ENCODE measurements around the gene DCST2. TPM values are rescaled to one million over a fixed set of nuclear protein-coding genes. Genes with fewer than 3 reads are reported as not detected.

DCST2 gene
- total and polyA plus RNA-seq, 9 of the 15 experiments (the other 6 are each of a cell fraction or from before 2014, with no cell fraction given), result 0.09 to 0.49 (median 0.11) TPM; not detected in 3

DNA sequence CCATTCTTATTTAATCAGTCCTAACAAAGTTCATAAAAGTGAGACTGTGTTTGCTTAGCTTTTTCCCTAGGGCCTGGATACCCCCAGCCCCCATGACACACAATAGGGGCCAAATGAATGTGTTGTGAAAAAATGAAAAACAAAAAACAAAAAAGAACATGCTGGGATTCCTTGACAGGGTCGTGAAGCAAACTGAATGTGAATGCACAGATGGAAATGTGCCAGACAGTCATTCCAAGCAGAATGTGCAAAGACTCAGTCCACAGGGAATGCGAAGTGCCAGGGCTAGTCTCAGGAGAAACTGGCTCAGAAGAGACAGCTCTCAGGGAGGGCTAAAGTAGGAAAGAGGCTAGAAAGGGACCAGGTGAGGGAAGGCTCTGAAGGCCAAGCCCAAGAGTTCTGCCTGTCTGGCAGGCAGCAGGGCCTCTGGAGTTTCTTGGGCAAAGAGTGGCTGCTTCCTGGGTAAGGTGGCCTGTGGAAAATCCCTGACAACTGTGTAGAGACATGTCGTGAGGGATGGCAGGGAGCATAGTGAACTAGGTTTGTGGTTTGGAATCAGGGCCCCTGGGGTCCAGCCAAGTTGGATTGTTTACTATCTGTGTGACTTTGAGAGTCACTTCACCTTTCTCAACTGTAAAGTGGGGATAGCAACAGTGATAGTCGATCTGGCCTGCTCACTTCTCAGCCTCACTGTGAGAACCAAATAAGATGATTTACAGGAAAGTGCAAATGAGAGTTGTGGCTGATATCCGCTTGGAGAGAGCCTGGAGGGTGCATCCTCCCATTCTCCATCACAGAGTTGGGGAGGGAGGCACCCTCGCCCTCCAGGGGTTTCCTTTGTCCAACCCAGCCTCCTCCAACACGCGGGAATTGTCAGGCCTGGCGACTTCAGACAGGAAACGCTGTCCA, 16.3 kb upstream of the DCST2 start (continued):
- TF ChIP-seq, protein P1, sequence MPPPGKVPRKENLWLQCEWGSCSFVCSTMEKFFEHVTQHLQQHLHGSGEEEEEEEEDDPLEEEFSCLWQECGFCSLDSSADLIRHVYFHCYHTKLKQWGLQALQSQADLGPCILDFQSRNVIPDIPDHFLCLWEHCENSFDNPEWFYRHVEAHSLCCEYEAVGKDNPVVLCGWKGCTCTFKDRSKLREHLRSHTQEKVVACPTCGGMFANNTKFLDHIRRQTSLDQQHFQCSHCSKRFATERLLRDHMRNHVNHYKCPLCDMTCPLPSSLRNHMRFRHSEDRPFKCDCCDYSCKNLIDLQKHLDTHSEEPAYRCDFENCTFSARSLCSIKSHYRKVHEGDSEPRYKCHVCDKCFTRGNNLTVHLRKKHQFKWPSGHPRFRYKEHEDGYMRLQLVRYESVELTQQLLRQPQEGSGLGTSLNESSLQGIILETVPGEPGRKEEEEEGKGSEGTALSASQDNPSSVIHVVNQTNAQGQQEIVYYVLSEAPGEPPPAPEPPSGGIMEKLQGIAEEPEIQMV (tag; conservative IDR thresholded peaks at IDR 0.05; ENCODE audit: low read depth), result no peak
- TF ChIP-seq SNIP1 (IDR thresholded peaks at IDR 0.05; ENCODE audit: low read depth), result no peak
- TF ChIP-seq ERF (CRISPR knock-in tag; IDR thresholded peaks at IDR 0.05), result peak; percentile 33; the same call in 1 of the 2 replicates
- TF ChIP-seq ZFX (CRISPR knock-in tag; IDR thresholded peaks at IDR 0.05), result peak; percentile 80; the same call in 1 of the 2 replicates
- TF ChIP-seq RFX1 (IDR thresholded peaks at IDR 0.05), result no peak
- TF ChIP-seq, protein P2, sequence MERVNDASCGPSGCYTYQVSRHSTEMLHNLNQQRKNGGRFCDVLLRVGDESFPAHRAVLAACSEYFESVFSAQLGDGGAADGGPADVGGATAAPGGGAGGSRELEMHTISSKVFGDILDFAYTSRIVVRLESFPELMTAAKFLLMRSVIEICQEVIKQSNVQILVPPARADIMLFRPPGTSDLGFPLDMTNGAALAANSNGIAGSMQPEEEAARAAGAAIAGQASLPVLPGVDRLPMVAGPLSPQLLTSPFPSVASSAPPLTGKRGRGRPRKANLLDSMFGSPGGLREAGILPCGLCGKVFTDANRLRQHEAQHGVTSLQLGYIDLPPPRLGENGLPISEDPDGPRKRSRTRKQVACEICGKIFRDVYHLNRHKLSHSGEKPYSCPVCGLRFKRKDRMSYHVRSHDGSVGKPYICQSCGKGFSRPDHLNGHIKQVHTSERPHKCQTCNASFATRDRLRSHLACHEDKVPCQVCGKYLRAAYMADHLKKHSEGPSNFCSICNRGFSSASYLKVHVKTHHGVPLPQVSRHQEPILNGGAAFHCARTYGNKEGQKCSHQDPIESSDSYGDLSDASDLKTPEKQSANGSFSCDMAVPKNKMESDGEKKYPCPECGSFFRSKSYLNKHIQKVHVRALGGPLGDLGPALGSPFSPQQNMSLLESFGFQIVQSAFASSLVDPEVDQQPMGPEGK (CRISPR knock-in tag; IDR thresholded peaks at IDR 0.05; ENCODE audit: borderline replicate concordance), result no peak
- TF ChIP-seq KLF1 (tag; IDR thresholded peaks at IDR 0.05), result no peak
- TF ChIP-seq MED1 (CRISPR knock-in tag; IDR thresholded peaks at IDR 0.05; ENCODE audit: borderline replicate concordance), result no peak
- TF ChIP-seq, protein P3, sequence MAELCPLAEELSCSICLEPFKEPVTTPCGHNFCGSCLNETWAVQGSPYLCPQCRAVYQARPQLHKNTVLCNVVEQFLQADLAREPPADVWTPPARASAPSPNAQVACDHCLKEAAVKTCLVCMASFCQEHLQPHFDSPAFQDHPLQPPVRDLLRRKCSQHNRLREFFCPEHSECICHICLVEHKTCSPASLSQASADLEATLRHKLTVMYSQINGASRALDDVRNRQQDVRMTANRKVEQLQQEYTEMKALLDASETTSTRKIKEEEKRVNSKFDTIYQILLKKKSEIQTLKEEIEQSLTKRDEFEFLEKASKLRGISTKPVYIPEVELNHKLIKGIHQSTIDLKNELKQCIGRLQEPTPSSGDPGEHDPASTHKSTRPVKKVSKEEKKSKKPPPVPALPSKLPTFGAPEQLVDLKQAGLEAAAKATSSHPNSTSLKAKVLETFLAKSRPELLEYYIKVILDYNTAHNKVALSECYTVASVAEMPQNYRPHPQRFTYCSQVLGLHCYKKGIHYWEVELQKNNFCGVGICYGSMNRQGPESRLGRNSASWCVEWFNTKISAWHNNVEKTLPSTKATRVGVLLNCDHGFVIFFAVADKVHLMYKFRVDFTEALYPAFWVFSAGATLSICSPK (IDR thresholded peaks at IDR 0.05; ENCODE audit: borderline replicate concordance), result no peak
- TF ChIP-seq, protein P4, sequence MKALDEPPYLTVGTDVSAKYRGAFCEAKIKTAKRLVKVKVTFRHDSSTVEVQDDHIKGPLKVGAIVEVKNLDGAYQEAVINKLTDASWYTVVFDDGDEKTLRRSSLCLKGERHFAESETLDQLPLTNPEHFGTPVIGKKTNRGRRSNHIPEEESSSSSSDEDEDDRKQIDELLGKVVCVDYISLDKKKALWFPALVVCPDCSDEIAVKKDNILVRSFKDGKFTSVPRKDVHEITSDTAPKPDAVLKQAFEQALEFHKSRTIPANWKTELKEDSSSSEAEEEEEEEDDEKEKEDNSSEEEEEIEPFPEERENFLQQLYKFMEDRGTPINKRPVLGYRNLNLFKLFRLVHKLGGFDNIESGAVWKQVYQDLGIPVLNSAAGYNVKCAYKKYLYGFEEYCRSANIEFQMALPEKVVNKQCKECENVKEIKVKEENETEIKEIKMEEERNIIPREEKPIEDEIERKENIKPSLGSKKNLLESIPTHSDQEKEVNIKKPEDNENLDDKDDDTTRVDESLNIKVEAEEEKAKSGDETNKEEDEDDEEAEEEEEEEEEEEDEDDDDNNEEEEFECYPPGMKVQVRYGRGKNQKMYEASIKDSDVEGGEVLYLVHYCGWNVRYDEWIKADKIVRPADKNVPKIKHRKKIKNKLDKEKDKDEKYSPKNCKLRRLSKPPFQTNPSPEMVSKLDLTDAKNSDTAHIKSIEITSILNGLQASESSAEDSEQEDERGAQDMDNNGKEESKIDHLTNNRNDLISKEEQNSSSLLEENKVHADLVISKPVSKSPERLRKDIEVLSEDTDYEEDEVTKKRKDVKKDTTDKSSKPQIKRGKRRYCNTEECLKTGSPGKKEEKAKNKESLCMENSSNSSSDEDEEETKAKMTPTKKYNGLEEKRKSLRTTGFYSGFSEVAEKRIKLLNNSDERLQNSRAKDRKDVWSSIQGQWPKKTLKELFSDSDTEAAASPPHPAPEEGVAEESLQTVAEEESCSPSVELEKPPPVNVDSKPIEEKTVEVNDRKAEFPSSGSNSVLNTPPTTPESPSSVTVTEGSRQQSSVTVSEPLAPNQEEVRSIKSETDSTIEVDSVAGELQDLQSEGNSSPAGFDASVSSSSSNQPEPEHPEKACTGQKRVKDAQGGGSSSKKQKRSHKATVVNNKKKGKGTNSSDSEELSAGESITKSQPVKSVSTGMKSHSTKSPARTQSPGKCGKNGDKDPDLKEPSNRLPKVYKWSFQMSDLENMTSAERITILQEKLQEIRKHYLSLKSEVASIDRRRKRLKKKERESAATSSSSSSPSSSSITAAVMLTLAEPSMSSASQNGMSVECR (CRISPR knock-in tag; IDR thresholded peaks at IDR 0.05), result no peak
- TF ChIP-seq SETDB1 (IDR thresholded peaks at IDR 0.05; ENCODE audit: low read length), result no peak
- peak; percentile 55; the same call in 1 of the 2 replicates for TF ChIP-seq NR4A1 (CRISPR knock-in tag; IDR thresholded peaks at IDR 0.05)
- TF ChIP-seq NR4A1 (tag; IDR thresholded peaks at IDR 0.05), result peak; percentile 72; the same call in 1 of the 2 replicates
- TF ChIP-seq ZNF143 (CRISPR knock-in tag; IDR thresholded peaks at IDR 0.05), result no peak
- TF ChIP-seq NFRKB (IDR thresholded peaks at IDR 0.05; ENCODE audit: low read depth), result 0 out of 2 replicates have a peak, but pooled peaks have one; percentile 63
- TF ChIP-seq ZFPM2 (CRISPR knock-in tag; IDR thresholded peaks at IDR 0.05), result no peak
- no peak for TF ChIP-seq POLR2AphosphoS5 (IDR thresholded peaks at IDR 0.05; ENCODE audit: control insufficient read depth, insufficient read depth, low read depth, low read length)

Measured in K562 (cell line).